HFF-Myc (cell line): ENCODE results near the gene MNDA.

Experiments
- DNase-seq: peaks from one replicate; pipeline ENCODE4 v3.0.0-alpha.2; 2011; ENCODE audit warnings: low read depth; ENCODE audit errors: extremely low read depth
- H3K4me3 ChIP-seq: replicated peaks from 2 replicates; pipeline ENCODE4 v1.5.1; 2011; ENCODE audit warnings: low read depth, mild to moderate bottlenecking, control low read depth, low read length
- CTCF ChIP-seq: IDR thresholded peaks from 2 replicates; pipeline ENCODE4 v1.5.1; 2012; ENCODE audit warnings: mild to moderate bottlenecking, low read depth, low read length, control low read depth; ENCODE audit errors: missing control alignments

The MNDA gene

GRCh38 chr1:158814970-158815369 is 16.2 kb upstream of the MNDA start:
- H3K4me3 ChIP-seq, result no peak overlapping the region
- no peak for DNase-seq
- no peak for TF ChIP-seq CTCF

- no peak for TF ChIP-seq CTCF
- no peak overlapping the region for H3K4me3 ChIP-seq
- no peak for DNase-seq
Measured at GRCh38 chr1:158818560-158818959, 12.6 kb upstream of the MNDA start.

DNA sequence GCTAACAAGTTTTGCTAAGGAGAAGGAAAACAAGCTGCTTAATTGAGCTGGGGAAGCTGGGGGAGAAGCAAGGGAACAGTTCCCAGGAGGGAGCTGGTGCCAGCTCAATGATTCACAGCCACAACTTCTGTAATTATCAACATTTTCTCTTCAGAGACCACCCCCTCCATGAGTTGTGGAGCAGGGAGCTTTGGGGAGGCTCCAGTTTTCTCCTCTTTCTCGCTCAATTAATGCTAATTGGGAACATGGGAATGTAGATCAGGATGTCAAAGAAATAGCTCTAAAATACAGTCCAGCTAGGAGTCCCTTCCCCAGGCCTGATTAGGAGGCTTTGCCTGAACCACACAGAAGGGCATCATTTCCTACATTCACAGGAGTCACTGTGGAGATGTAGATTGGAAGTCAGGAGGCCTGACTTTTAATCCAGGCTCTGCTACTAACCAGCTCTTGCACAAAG is 12.1 kb upstream of the MNDA start:
- no peak for DNase-seq
- H3K4me3 ChIP-seq, result no peak overlapping the region

DNA sequence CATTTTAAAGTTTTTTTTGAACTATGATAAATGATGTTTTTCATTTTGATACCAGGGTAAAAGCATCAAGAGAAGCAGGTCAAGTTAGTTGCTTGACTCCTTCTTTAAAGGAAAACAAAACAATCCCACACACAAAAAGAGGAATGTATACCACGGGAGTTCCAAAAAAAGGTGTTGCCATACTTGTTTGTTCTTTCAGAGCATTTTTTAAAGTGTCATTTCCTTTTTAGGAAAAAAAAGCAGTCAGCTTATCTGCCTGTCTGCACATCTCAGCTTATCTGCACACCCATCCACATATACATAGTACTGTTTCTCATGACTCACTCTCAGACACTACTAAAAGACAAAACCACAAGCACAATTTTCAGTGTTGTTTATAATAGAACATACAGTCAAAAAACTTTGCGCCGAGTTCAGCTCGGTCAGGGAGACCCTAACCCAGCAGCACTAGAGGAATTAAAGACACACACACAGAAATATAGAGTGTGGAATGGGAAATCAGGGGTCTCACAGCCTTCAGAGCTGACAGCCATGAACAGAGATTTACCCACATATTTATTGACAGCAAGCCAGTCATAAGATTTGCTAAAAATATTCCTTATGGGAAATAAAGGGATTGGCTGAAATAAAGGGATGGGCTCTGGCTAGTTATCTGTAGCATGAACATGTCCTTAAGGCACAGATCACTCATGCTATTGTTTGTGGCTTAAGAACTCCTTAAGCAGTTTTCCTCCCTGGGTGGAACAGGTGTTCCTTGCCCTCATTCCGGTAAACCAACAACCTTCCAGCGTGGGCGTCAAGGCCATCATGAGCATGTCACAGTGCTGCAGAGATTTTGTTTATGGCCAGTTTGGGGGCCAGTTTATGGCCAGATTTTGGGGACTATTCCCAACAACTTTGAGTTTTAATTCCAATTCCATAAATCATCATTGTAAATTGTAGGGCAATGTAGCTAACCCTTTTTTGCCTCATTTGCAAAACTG is 11.4 kb upstream of the MNDA start:
- no peak overlapping the region for H3K4me3 ChIP-seq
- DNase-seq, result no peak
- no peak for TF ChIP-seq CTCF

More for the DNA sequence above, 12.1 kb upstream of the MNDA start:
- no peak for TF ChIP-seq CTCF

DNA sequence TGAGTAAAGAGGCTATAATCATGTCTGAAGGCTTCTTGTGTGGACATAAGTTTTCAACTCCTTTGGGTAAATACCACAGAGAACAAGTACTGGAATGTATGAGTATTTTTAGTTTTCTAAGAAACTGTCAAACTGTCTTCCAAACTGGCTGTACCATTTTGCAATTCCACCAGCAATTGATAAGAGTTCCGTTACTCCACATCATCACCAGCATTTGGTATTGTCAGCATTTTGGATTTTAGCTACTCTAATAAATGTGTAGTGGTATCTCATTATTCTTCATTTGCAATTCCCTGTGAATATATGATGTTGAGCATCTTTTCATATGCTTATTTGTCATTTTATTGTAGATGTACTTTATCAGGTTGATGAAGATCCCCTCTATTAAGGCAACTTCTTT is 9.4 kb upstream of the MNDA start:
- no peak for DNase-seq
- H3K4me3 ChIP-seq, result no peak overlapping the region
- no peak for TF ChIP-seq CTCF

DNA sequence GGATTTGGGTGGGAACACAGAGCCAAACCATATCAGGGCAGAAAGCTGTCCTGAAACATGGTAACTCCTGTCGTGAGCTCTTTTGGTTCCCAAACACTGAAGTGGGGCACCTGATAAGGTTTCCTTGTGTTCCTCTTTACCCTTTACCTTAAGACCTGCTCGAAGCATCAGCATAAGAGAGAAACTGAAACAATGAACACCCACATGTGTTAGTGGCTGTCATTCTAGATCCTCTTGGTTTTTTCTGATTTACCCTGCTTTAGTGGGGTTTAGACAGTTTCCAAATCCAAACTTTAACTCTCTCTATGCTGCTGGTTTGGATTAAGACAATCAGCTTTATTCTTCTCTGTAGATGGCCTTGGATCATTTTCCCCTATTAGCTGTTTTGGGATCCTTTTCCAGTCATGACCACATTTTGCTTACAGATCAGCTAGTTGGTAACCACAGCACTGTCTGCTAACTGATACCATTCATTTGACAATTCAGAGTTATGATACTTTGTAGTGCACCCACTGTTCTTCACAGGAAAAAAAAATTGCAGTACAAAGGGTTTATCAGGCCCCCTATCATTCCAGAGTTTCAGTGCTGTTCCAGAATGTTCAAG is 975 bp upstream of the MNDA start:
- no peak for DNase-seq
- TF ChIP-seq CTCF, result no peak
- H3K4me3 ChIP-seq, result no peak overlapping the region
